K562 (cell line): Measurements from ENCODE around the gene DUSP10. TPM values are rescaled to one million over a fixed set of nuclear protein-coding genes. Genes with fewer than 3 reads are reported as not detected.

Experiments
- ATAC-seq: fragments of 200-7000 bp; cut with Tn5 transposase; 3 replicates; pipeline ENCODE4 v1.9.1; 2020; ENCODE audit warnings: moderate library complexity
- Bru-seq: library from RNA; stranded (reverse); fragments of 400-500 nt; gene quantifications from one replicate; lab custom pipeline; 2021; lab: Mats Ljungman, UMichigan
- BruChase-seq, 2 experiments: library from RNA; stranded (reverse); fragments of 400-500 nt; gene quantifications; one replicate each; lab custom pipeline; 2021; lab: Mats Ljungman, UMichigan
- BruUV-seq: library from RNA; stranded (reverse); fragments of 400-500 nt; replicated peaks from 2 replicates; lab custom pipeline; 2021; lab: Mats Ljungman, UMichigan
- CTCF ChIA-PET: fragments of 300-600 bp; formaldehyde crosslinking; extraction: SDS; loops from one replicate; lab custom pipeline; 2021; ENCODE audit warnings: low intra/inter-chr PET ratio; lab: Yijun Ruan, JAX
- POLR2A ChIA-PET: fragments of 300-600, 350-650 bp; sonication (Branson Sonifier 250); formaldehyde crosslinking; extraction: SDS; loops from one replicate; lab custom pipeline; 2021; ENCODE audit warnings: antibody characterized with exemption, inconsistent platforms; lab: Yijun Ruan, JAX
- DNase-seq, 4 experiments: peaks; one replicate each; pipeline versions ENCODE4 v3.0.0 to v3.0.0-alpha.2; 2011 to 2018; ENCODE audit warnings: low spot score in 3 of 4, mixed read lengths in 3 of 4; ENCODE audit errors: extremely low read depth in 1 of 4
- FAIRE-seq: peaks from 2 replicates; lab custom pipeline; 2011; peaks lifted over from hg19 to GRCh38; lab: Jason Lieb, UNC
- H2AFZ ChIP-seq: 2 replicates; pipeline ENCODE4 v1.6.0; 2011; ENCODE audit warnings: low read depth, low read length, control low read depth, inconsistent platforms
- H3K27ac ChIP-seq: fragments of 200-600 bp; 3 replicates; pipeline ENCODE4 v1.8.0; 2011; ENCODE audit warnings: low read depth, mild to moderate bottlenecking, control low read depth, inconsistent platforms, low read length, moderate library complexity, mixed read lengths; ENCODE audit errors: extremely low read depth
- H3K27me3 ChIP-seq, 2 experiments: fragments of 300-600 bp in 1 of 2; 2 replicates in 1 of 2; 3 replicates in 1 of 2; pipeline versions ENCODE4 v1.6.0 to v1.8.0; 2011; ENCODE audit warnings: inconsistent platforms in 2 of 2, low read length in 2 of 2, mild to moderate bottlenecking in 1 of 2, mixed read lengths in 1 of 2, moderate library complexity in 1 of 2; ENCODE audit not compliant: control insufficient read depth in 2 of 2, insufficient read depth in 2 of 2
- H3K36me3 ChIP-seq: fragments of 300-600 bp; 3 replicates; pipeline ENCODE4 v1.8.0; 2011; ENCODE audit warnings: mild to moderate bottlenecking, low read length, inconsistent platforms; ENCODE audit not compliant: control insufficient read depth, insufficient read depth
- H3K4me1 ChIP-seq, 2 experiments: fragments of 200-600 bp in 1 of 2; replicated peaks in 1 of 2; 2 replicates in 1 of 2; 3 replicates in 1 of 2; pipeline versions ENCODE4 v1.5.1 to v1.8.0; 2011; ENCODE audit warnings: inconsistent platforms in 2 of 2, low read length in 2 of 2, mild to moderate bottlenecking in 1 of 2, mixed read lengths in 1 of 2, moderate library complexity in 1 of 2; ENCODE audit not compliant: control insufficient read depth in 2 of 2, insufficient read depth in 2 of 2
- H3K4me2 ChIP-seq: 2 replicates; pipeline ENCODE4 v1.6.1; 2011; ENCODE audit warnings: low read length, control low read depth, inconsistent platforms, mixed read lengths; ENCODE audit not compliant: insufficient read depth
- H3K4me3 ChIP-seq: fragments of 200-600 bp; sonication (generic), shearing (Covaris generic); 2 replicates; pipeline ENCODE4 v1.5.1; 2016; ENCODE audit warnings: control low read depth, inconsistent platforms
- H3K79me2 ChIP-seq: fragments of 200-600 bp; 3 replicates; pipeline ENCODE4 v1.8.0; 2011; ENCODE audit warnings: low read length, inconsistent platforms; ENCODE audit not compliant: control insufficient read depth, insufficient read depth
- H3K9ac ChIP-seq, 2 experiments: 2 replicates each; pipeline versions ENCODE4 v1.6.0 to v1.6.1; 2011; ENCODE audit warnings: low read depth in 2 of 2, low read length in 2 of 2, control low read depth in 1 of 2, inconsistent platforms in 1 of 2, mild to moderate bottlenecking in 1 of 2, mixed read lengths in 1 of 2; ENCODE audit not compliant: insufficient read depth in 1 of 2
- H3K9me1 ChIP-seq: one replicate; pipeline ENCODE4 v1.6.0; 2011; ENCODE audit warnings: inconsistent platforms, mild to moderate bottlenecking, low read length, moderate library complexity; ENCODE audit not compliant: control insufficient read depth, insufficient read depth
- H3K9me3 ChIP-seq: replicated peaks from 2 replicates; pipeline ENCODE4 v1.5.1; 2011; ENCODE audit warnings: low read depth, low read length, inconsistent platforms; ENCODE audit not compliant: control insufficient read depth, insufficient read depth
- H4K20me1 ChIP-seq: replicated peaks from 2 replicates; pipeline ENCODE4 v1.6.1; 2011; ENCODE audit warnings: low read length, inconsistent platforms, mixed read lengths; ENCODE audit not compliant: control insufficient read depth, insufficient read depth
- EGR1 ChIP-seq: fragments of 450-650 bp; conservative IDR thresholded peaks from 2 replicates; pipeline ENCODE4 v1.6.1; 2017; ENCODE audit warnings: mild to moderate bottlenecking
- ELF4 ChIP-seq: fragments of 450-650 bp; formaldehyde crosslinking; IDR thresholded peaks from 2 replicates; pipeline ENCODE4 v1.4.0; 2022; ENCODE audit warnings: missing genetic modification characterization
- ETV6 ChIP-seq, 3 experiments: fragments of 150-350 bp in 1 of 3; sonication (generic) in 1 of 3; formaldehyde crosslinking in 1 of 3; IDR thresholded peaks; 2 replicates each; pipeline versions ENCODE4 v1.6.1 to v1.8.0; 2014 to 2022; ENCODE audit warnings: borderline replicate concordance in 2 of 3, low read depth in 2 of 3, antibody characterized with exemption in 1 of 3, low read length in 1 of 3, mild to moderate bottlenecking in 1 of 3, missing genetic modification reagents in 1 of 3
- KLF16 ChIP-seq: IDR thresholded peaks from 2 replicates; pipeline ENCODE4 v1.6.1; 2016; ENCODE audit warnings: antibody characterized with exemption
- MCM7 ChIP-seq, 2 experiments: fragments of 450-650 bp; IDR thresholded peaks; 2 replicates each; pipeline ENCODE4 v1.6.1; 2016 to 2018
- POLR2G ChIP-seq: fragments of 200-400 bp; formaldehyde crosslinking; IDR thresholded peaks from 2 replicates; pipeline ENCODE4 v1.6.1; 2017; ENCODE audit warnings: low read depth, mild to moderate bottlenecking, antibody characterized with exemption, low read length, moderate library complexity
- PURB ChIP-seq: sonication (generic); formaldehyde crosslinking; IDR thresholded peaks from 2 replicates; pipeline ENCODE4 v1.9.0; 2021; ENCODE audit warnings: low read depth, mild to moderate bottlenecking, missing genetic modification reagents
- SAFB2 ChIP-seq: fragments of 200-400 bp; formaldehyde crosslinking; IDR thresholded peaks from 2 replicates; pipeline ENCODE4 v1.6.1; 2018; ENCODE audit warnings: borderline replicate concordance, low read length, low read depth, moderate library complexity; ENCODE audit not compliant: severe bottlenecking
- WGBS: fragments of 100-300 bp; shearing (Covaris generic); methylation state at CpG from one replicate; pipeline ENCODE4 v1.1.6; 2016; ENCODE audit warnings: low coverage, mixed read lengths; ENCODE audit not compliant: insufficient coverage; ENCODE audit errors: missing lambda C conversion rate; 5-methylcytosine and 5-hydroxymethylcytosine counted together
- in situ Hi-C: fragments of 300-500 bp; cut with MboI; formaldehyde crosslinking; loops from 4 replicates; pipeline ENCODE4 v1.15.0; 2018; ENCODE audit warnings: inconsistent platforms, mixed read lengths
- intact Hi-C: fragments of 100-400 bp; cut with micrococcal nuclease; formaldehyde crosslinking; loops from 2 replicates; pipeline ENCODE4 v1.14.2; 2022
- long read RNA-seq, 3 experiments: library from polyadenylated mRNA in 2 of 3; library from RNA in 1 of 3; unstranded in 2 of 3; stranded (forward) in 1 of 3; transcript quantifications; one replicate each; pipeline ENCODE4 v2.0.0, GENCODE V29; 2019 to 2022
- polyA minus RNA-seq, 3 experiments: library from RNA; depleted of rRNA, polyadenylated mRNA; stranded (reverse); fragments of >200 nt; gene quantifications; 2 replicates each; pipeline ENCODE4 v1.2.3, GENCODE V29; 2011
- polyA plus RNA-seq, 8 experiments: library from polyadenylated mRNA; depleted of rRNA in 4 of 8; stranded (reverse) in 5 of 8; unstranded in 3 of 8; fragments of >200 nt; fragmentation: Nextera tagmentation in 2 of 8; fragmentation: Illumina TruSeq in 1 of 8; extraction: Ambion mirVana in 2 of 8; extraction: Trizol in 1 of 8; gene quantifications; 2 replicates each; pipeline versions ENCODE4 v1.2.1 to v1.2.3, GENCODE V29; 2011 to 2014; ENCODE audit warnings: inconsistent platforms in 1 of 8, missing spikeins in 1 of 8
- total RNA-seq, 7 experiments: library from RNA; depleted of rRNA in 6 of 7; stranded (reverse); fragments of >200 nt in 6 of 7; fragmentation: Illumina TruSeq in 2 of 7; extraction: Trizol in 2 of 7; gene quantifications; 2 replicates each; pipeline versions ENCODE4 v1.2.1 to v1.2.3, GENCODE V29; 2011 to 2021; ENCODE audit warnings: low replicate concordance in 1 of 7
- TF ChIP-seq, protein P1 (sequence below): fragments of 250-450 bp; sonication (Bioruptor Pico); IDR thresholded peaks from 2 replicates; pipeline ENCODE4 v1.8.0; 2021; ENCODE audit warnings: borderline replicate concordance, mild to moderate bottlenecking, moderate library complexity; ENCODE audit not compliant: poor library complexity, severe bottlenecking
- TF ChIP-seq, protein P2 (sequence below): sonication (generic); formaldehyde crosslinking; IDR thresholded peaks from 2 replicates; pipeline ENCODE4 v1.8.1; 2023; ENCODE audit warnings: mild to moderate bottlenecking, missing genetic modification reagents
- TF ChIP-seq, protein P3 (sequence below): fragments of 250-450 bp; sonication (Bioruptor Pico); IDR thresholded peaks from 2 replicates; pipeline ENCODE4 v1.8.0; 2021; ENCODE audit warnings: moderate library complexity, mild to moderate bottlenecking, inconsistent platforms

Gene DUSP10
- total RNA-seq (2011; cell fraction: chromatin; rRNA removed; ENCODE audit: low replicate concordance), result 5.0 and 6.0 TPM in 2 replicates
- 3.9 and 4.0 TPM in 2 replicates for total RNA-seq (2011; cell fraction: nucleolus; rRNA removed)
- total RNA-seq (2011; cell fraction: nucleoplasm; rRNA removed), result 3.6 and 4.4 TPM in 2 replicates
- 6.6 and 7.3 TPM in 2 replicates for total RNA-seq (2014; rRNA removed)
- total RNA-seq (2014; rRNA removed; fragmentation: Illumina TruSeq; extraction: Trizol), result 6.3 and 7.6 TPM in 2 replicates
- 7.0 and 7.8 TPM in 2 replicates for total RNA-seq (2015; rRNA removed; fragmentation: Illumina TruSeq; extraction: Trizol)
- total RNA-seq (2021), result 5.9 and 6.1 TPM in 2 replicates
- polyA plus RNA-seq (2011; rRNA removed), result 1.7 and 3.1 TPM in 2 replicates
- polyA plus RNA-seq (2011; cell fraction: cytosol; rRNA removed), result 3.6 and 4.4 TPM in 2 replicates
- polyA plus RNA-seq (2011; cell fraction: nucleus; rRNA removed), result 3.0 and 4.0 TPM in 2 replicates
- 5.8 and 10.6 TPM in 2 replicates for polyA plus RNA-seq (2012)
- 6.2 and 8.3 TPM in 2 replicates for polyA plus RNA-seq (2014; fragmentation: Illumina TruSeq; extraction: Trizol)
- 1 to 10 TPM; 3.8 to 5.5 TPM for polyA plus RNA-seq (2014; fragmentation: Nextera tagmentation; extraction: Ambion mirVana)
- polyA plus RNA-seq (2014; rRNA removed), result 5.4 and 6.6 TPM in 2 replicates
- polyA minus RNA-seq (2011; rRNA and poly(A)+ RNA removed), result 4.8 and 6.1 TPM in 2 replicates
- polyA minus RNA-seq (2011; cell fraction: cytosol; rRNA and poly(A)+ RNA removed), result 1.0 and 1.4 TPM in 2 replicates
- 4.8 and 8.7 TPM in 2 replicates for polyA minus RNA-seq (2011; cell fraction: nucleus; rRNA and poly(A)+ RNA removed)
- Bru-seq, nascent RNA, result percentile 87 among the genes with signal in this experiment
- BruChase-seq, experiment 1, labeled RNA remaining after a 2-hour chase, result percentile 75 among the genes with signal in this experiment
- percentile 76 among the genes with signal in this experiment for BruChase-seq, experiment 2, labeled RNA remaining after a 6-hour chase
- long read RNA-seq, experiment 1, transcript DUSP10-201 (4 exons, 2,676 nt), result major isoform, 7 of 14 reads
- long read RNA-seq, experiment 1, partial matches to known transcripts, result 4 of 14 reads
- long read RNA-seq, experiment 1, other reads (novel, unspliced or antisense), result 2 of 14 reads
- long read RNA-seq, experiment 2, partial matches to known transcripts, result 0 of 5 reads
- long read RNA-seq, experiment 2, other reads (novel, unspliced or antisense), result 2 of 5 reads
- long read RNA-seq, experiment 3, partial matches to known transcripts, result 1 of 5 reads
- long read RNA-seq, experiment 3, other reads (novel, unspliced or antisense), result 1 of 5 reads

DNA sequence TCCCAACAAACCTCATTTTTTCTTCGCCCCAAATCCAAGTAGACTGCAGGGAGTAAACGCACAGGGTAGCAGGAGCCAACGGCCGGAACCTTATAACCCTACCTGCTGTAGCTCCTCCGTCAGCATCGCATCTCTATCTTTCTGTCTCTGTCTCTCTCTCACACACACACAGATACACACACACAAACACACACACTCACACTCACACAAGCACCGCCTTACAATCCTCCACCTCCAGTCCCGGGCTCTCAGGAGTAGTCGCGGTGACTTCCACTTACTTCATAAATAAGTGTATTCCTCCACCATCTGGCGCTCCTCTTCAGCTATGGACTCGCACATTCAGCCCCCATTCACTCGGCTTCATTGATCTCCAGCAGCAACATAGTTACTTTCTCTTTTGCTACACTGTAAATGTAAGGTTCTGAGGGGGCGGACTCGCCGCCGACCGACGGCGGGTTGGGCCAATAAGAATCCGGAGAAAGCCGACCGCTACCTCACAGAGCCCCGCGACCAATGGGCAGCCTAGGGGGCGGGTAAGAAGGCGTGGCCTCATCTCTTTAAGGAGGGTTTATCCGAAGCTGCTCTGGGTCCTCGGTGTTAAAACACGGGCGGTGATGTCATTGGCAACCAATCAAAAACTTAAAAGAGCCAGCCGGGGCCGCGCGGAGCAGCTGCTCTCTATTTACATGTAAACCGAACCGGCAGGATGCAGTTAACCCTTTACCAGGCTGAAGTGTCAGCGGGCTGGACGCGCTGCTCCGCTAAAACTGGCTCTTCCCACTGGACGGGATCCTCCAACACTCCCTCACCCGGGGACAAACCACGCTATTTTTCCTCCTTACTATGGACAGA is at the start of gene DUSP10:
Gene DUSP10, minus strand, starts transcription at position 387 of the 852 bp plus-strand sequence. CDS start 2,345 bp downstream, outside the sequence.
- Histone ChIP-seq H3K79me2 (peaks cover 34% of the 10 kb centered on the region), H3K4me2 (peak within 1 kb of the TSS; percentile 99), H2AFZ (peak within 1 kb of the TSS; percentile 96), H3K9ac (peak within 1 kb of the TSS; percentile 83 to 91), H3K27me3 (no peaks in the 10 kb centered on the region), H3K27ac (peak within 1 kb of the TSS; percentile 93), H3K4me3 (peak within 1 kb of the TSS; percentile 74), H3K4me1 (peaks cover 18 to 19% of the 10 kb centered on the region in 2 experiments), H3K36me3 (peaks cover 11% of the 10 kb centered on the region; the same call in 2 of the 3 replicates), H3K9me1 (no peaks in the 10 kb centered on the region), H4K20me1 (0 out of 2 replicates have a peak, but pooled peaks cover 6% of the 10 kb centered on the region), H3K9me3 (no peaks in the 10 kb centered on the region)
- CTCF ChIA-PET, result interaction anchor here (0.8 to 1.1 kb wide), 2 partner anchors 74 to 198 kb away, joined by 3 read pairs; no protein-coding TSS in a partner anchor
- WGBS, result 2% methylated on average over 44 of the region's 44 CpGs
- POLR2A ChIA-PET, result interaction anchor here (0.6 to 2.9 kb wide), 24 partner anchors 8 to 853 kb away, joined by 3 to 17 read pairs (median 4); no protein-coding TSS in a partner anchor
- ATAC-seq (peak; percentile 89), DNase-seq (peak; percentile 98 to 100 (median 99)), FAIRE-seq (peak; percentile 98)
- in situ Hi-C loops, result no loop called here
- no TSS peak for BruUV-seq
- intact Hi-C loops, result loop anchor here (2.0 to 10.0 kb wide), 7 partner anchors 19 to 263 kb away; no protein-coding TSS in a partner anchor
- TF ChIP-seq EGR1 (peak; percentile 76), POLR2G (no peak), ELF4 (CRISPR knock-in tag) (peak; percentile 87; the same call in 1 of the 2 replicates), ETV6 (IDR thresholded peaks at IDR 0.05; ENCODE audit: borderline replicate concordance in 1 of 2, low read depth in 2 of 2, low read length in 1 of 2) (no peak), ETV6 (CRISPR knock-in tag; IDR thresholded peaks at IDR 0.05; ENCODE audit: borderline replicate concordance) (no peak), KLF16 (no peak), MCM7 (IDR thresholded peaks at IDR 0.05) (no peak), PURB (CRISPR knock-in tag) (no peak), SAFB2 (no peak)
- TF ChIP-seq, protein P1, sequence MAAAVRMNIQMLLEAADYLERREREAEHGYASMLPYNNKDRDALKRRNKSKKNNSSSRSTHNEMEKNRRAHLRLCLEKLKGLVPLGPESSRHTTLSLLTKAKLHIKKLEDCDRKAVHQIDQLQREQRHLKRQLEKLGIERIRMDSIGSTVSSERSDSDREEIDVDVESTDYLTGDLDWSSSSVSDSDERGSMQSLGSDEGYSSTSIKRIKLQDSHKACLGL (CRISPR knock-in tag), result no peak
- TF ChIP-seq, protein P2, sequence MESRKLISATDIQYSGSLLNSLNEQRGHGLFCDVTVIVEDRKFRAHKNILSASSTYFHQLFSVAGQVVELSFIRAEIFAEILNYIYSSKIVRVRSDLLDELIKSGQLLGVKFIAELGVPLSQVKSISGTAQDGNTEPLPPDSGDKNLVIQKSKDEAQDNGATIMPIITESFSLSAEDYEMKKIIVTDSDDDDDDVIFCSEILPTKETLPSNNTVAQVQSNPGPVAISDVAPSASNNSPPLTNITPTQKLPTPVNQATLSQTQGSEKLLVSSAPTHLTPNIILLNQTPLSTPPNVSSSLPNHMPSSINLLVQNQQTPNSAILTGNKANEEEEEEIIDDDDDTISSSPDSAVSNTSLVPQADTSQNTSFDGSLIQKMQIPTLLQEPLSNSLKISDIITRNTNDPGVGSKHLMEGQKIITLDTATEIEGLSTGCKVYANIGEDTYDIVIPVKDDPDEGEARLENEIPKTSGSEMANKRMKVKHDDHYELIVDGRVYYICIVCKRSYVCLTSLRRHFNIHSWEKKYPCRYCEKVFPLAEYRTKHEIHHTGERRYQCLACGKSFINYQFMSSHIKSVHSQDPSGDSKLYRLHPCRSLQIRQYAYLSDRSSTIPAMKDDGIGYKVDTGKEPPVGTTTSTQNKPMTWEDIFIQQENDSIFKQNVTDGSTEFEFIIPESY (CRISPR knock-in tag), result peak; percentile 6; the same call in 1 of the 2 replicates
- TF ChIP-seq, protein P3, sequence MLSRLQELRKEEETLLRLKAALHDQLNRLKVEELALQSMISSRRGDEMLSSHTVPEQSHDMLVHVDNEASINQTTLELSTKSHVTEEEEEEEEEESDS, result no peak
